DMS 273 (cell line): Measurements from ENCODE around the gene MYF6.
"Not testable (repeated sequence)": the region's sequence is repeated elsewhere in the genome, so short reads cannot be mapped to it uniquely, and the experiment has no call there.

ENCODE experiments used
- DNase-seq: peaks from one replicate; lab custom pipeline; 2025; ENCODE audit not compliant: unreplicated experiment; lab: John Stamatoyannopoulos, UW

MYF6 gene

GRCh38 chr12:80707126-80707829 is at the start of gene MYF6:
Gene MYF6 (plus strand): TSS chr12:80707634. CDS start chr12:80707720, 86 bp downstream.
- no peak for DNase-seq

- no peak for DNase-seq
These were observed 47.8 kb upstream of the MYF6 start for GRCh38 chr12:80659512-80660063.

GRCh38 chr12:80662586-80662985 is 44.8 kb upstream of the MYF6 start:
- no peak for DNase-seq

GRCh38 chr12:80670214-80670613 is 37.2 kb upstream of the MYF6 start:
- no peak for DNase-seq

- not testable (repeated sequence) for DNase-seq
These were observed 31.3 kb upstream of the MYF6 start for GRCh38 chr12:80676042-80676636.

DNA sequence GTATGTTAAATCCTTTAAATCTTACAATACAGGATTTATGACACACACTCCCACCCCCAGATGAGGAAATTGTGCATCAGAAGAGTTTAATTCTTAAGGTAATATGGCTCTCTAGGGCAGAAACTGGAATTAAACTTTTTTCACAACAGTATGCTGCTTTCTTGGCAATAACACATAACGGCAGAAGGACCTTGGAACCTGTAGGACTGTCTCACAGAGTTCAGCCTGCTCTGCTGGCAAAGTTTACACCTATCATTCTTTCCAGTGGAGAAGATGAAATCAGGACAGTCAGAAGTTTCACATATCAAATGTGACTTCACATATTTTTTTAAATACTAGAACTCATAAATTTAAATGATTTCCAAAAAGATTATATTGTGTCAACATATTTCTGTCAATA is 30.6 kb upstream of the MYF6 start:
- DNase-seq, result no peak

DNA sequence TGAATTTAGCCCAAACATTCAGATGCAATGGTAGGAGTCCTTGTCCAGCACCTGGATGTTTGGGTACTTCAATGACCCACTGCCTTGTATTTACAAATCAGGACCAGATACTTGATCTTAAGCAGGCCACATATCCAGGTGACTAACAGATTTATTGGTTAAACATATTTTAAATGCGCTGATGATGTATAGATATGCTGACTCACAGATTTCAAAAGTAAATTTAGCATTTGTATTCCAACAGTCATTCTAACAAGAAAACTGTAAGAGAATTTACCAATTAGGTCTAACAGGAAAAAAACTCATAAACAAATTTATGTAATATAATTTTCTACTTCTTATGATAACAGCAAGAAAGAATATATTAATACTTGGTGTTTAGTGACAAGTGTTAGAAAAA is 29.4 kb upstream of the MYF6 start:
- no peak for DNase-seq

- DNase-seq, result no peak
These were observed 27.9 kb upstream of the MYF6 start for GRCh38 chr12:80679346-80680131.

- peak; percentile 23 for DNase-seq
These were observed 26.1 kb upstream of the MYF6 start for GRCh38 chr12:80681287-80681686.

DNA sequence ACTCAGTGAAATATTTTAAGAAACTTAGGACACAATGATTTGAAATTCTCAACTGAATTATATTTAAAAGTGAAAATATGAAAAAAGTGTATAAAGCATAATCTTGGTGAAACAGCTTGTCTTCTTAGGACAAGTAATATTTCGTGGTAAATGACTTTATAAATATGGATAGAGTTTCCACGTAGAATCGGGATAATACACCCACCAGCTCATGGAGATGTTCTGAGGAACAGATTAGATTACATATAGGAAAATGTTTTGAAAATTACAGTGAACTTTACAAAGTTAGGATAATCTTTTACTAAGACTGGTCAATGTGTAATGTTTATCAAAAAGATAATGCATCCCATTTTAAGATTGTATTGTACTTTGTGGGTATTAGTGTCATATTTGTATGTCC is 25.6 kb upstream of the MYF6 start:
- DNase-seq, result no peak

DNA sequence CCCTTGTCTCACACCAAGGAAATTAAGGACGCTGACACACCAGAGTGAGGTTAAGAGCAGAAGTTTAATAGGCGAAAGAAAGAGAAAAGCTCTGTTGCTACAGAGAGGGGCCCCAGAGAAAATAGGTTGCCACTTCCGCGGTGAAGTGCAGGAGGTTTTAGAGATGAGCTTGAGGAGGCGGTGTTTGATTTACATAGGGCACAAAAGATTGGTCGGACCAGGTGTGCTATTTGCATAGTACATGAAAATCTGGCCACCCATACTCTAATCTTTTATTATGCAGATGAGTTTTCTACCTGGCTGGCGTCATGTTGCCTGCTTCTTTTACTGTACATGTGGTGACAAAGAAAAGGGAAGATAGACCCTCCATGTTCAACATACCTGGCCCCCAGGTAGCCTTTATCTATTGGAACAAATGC is 23.3 kb upstream of the MYF6 start:
- no peak for DNase-seq

- DNase-seq, result no peak
These were observed 17.3 kb upstream of the MYF6 start for GRCh38 chr12:80690090-80690489.

DNA sequence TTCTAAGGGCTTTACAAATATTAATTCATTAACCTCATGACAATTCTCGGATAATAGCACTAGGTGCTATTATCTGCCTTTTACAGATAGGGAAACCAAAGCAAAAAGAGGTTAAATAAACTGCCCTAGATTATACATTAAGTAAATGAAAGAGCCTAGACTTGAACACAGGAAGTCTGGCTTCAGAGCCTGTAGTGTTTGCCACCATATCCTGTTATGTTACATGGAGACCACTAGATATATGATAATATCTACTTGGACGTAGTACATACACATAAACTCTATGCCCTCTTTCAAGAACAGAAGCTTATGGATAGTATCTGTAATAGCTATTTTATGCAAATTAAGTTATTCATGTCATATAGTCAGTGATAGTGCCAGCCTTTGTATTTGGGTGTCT is 16.9 kb upstream of the MYF6 start:
- DNase-seq, result no peak

GRCh38 chr12:80692114-80692513 is 15.3 kb upstream of the MYF6 start:
- peak; percentile 90 for DNase-seq

GRCh38 chr12:80697270-80697887 is 10.1 kb upstream of the MYF6 start:
- no peak for DNase-seq

DNA sequence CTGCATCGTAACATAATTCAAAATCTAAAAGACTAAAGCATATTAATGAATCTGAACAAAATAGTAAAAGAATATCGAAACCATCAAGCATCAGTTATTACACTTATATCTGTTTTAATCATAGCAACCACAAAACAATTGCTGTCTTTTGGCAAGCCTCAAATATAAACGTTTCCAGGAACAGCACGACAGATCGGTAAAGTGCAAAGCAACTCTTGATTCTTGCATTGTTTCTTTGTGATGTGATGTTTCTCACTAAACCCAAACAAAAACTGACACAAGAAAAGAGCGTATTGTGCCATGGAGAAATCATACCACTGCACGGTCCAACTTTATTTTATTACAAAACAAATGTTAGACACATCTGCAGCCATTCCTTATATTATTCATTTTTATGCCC is 9.2 kb upstream of the MYF6 start:
- no peak for DNase-seq

DNA sequence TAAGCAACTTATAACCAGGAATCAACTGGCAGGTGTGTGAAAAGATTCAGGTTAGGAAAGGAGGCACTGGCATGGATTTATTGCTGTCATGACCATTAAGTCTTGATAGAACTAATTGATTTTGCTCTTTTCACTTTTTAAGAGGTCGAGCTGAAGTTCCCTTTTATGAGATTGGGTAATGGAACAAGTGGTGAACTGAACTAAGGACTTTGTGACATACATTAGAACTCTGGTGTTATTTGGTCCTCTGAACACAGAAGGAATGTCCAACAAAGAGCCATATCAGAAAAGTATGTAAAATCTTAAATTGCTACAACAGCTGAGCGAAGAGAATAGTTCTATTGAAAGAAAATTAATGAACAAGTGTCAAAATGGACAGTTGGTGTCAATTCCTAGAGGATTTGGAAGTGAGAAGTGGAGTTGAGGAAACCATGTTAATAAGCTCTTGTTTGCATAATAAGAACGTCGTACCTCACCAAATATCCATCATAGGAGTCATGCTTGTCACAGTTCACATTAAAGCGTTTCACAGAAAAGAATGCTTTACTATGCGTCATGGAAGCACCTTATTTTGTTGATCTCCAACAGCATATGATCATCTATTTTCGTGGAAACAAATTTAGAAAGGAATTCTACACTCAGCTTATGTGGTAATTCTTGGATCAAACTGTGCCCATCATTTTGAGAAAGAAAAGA is 8.4 kb upstream of the MYF6 start:
- no peak for DNase-seq

GRCh38 chr12:80700327-80700726 is 7.1 kb upstream of the MYF6 start:
- DNase-seq, result no peak

DNA sequence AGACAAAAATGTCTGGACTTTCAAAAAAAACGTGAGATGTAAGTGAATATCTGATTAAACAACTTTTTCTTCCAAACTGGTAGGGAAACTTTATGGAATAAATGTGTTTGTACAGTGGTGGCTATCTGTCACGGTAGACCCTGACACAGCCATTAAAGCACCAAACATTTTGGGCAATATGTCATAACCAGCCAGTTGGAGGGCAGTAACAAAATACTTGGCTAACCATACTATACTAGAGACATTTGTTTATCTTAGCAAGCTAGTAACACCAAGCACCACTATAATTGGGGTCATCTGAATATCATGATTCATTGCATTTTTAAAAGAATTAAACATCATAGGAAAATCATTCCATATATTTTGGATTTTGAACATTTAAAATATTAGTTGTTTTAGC is 6.0 kb upstream of the MYF6 start:
- no peak for DNase-seq

GRCh38 chr12:80702889-80703805 is 4.3 kb upstream of the MYF6 start:
- peak; percentile 3 for DNase-seq
